KOPT-K1 (cell line): ENCODE results near the gene OTUB1.
"Not testable (repeated sequence)": the region's sequence is repeated elsewhere in the genome, so short reads cannot be mapped to it uniquely, and the experiment has no call there.

Experiments
- H3K27ac ChIP-seq: fragments of 200-600 bp; sonication (generic); 2 replicates; pipeline ENCODE4 v1.5.1; 2016; ENCODE audit warnings: antibody characterized with exemption, mild to moderate bottlenecking, low read depth, low read length; ENCODE audit not compliant: poor library complexity, severe bottlenecking
- H3K36me3 ChIP-seq: fragments of 200-600 bp; sonication (generic); 2 replicates; pipeline ENCODE4 v1.5.1; 2017; ENCODE audit warnings: antibody characterized with exemption, mild to moderate bottlenecking, low read length, moderate library complexity; ENCODE audit not compliant: insufficient read depth
- H3K9me3 ChIP-seq: fragments of 200-600 bp; sonication (generic); 2 replicates; pipeline ENCODE4 v1.5.1; 2017; ENCODE audit warnings: antibody characterized with exemption, low read length, mild to moderate bottlenecking; ENCODE audit not compliant: insufficient read depth, poor library complexity, severe bottlenecking

OTUB1 gene

GRCh38 chr11:64036087-64037026, 50.1 kb downstream of the OTUB1 start:
- Histone ChIP-seq H3K27ac (no peak overlapping the region), H3K9me3 (no peaks in the 10 kb centered on the region), H3K36me3 (no peaks in the 10 kb centered on the region)

GRCh38 chr11:64037027-64037634, 50.9 kb downstream of the OTUB1 start:
- H3K27ac ChIP-seq, result no peak overlapping the region
- H3K36me3 ChIP-seq, result no peaks in the 10 kb centered on the region
- H3K9me3 ChIP-seq, result no peaks in the 10 kb centered on the region

- Histone ChIP-seq H3K9me3 (no peaks in the 10 kb centered on the region), H3K27ac (no peak overlapping the region)
Measured at GRCh38 chr11:64038500-64038899, 52.3 kb downstream of the OTUB1 start.

GRCh38 chr11:64039012-64039665, 52.9 kb downstream of the OTUB1 start:
- H3K27ac ChIP-seq, result no peak overlapping the region
- H3K9me3 ChIP-seq, result no peaks in the 10 kb centered on the region
- no peaks in the 10 kb centered on the region for H3K36me3 ChIP-seq

More at GRCh38 chr11:64038500-64038899, 52.3 kb downstream of the OTUB1 start:
- no peaks in the 10 kb centered on the region for H3K36me3 ChIP-seq

- Histone ChIP-seq H3K9me3 (no peaks in the 10 kb centered on the region), H3K36me3 (no peaks in the 10 kb centered on the region), H3K27ac (no peak overlapping the region)
Measured at GRCh38 chr11:64040684-64041322, 54.6 kb downstream of the OTUB1 start.

GRCh38 chr11:64041846-64042245, 55.6 kb downstream of the OTUB1 start:
- Histone ChIP-seq H3K27ac (no peak overlapping the region), H3K36me3 (no peaks in the 10 kb centered on the region)

GRCh38 chr11:64042301-64042700, 56.1 kb downstream of the OTUB1 start:
- no peaks in the 10 kb centered on the region for H3K9me3 ChIP-seq
- H3K27ac ChIP-seq, result no peak overlapping the region
- H3K36me3 ChIP-seq, result no peaks in the 10 kb centered on the region

More at GRCh38 chr11:64041846-64042245, 55.6 kb downstream of the OTUB1 start:
- no peaks in the 10 kb centered on the region for H3K9me3 ChIP-seq

- Histone ChIP-seq H3K9me3 (no peaks in the 10 kb centered on the region), H3K27ac (no peak overlapping the region), H3K36me3 (no peaks in the 10 kb centered on the region)
Measured at GRCh38 chr11:64043545-64043944, 57.3 kb downstream of the OTUB1 start.

GRCh38 chr11:64044730-64045393, 58.6 kb downstream of the OTUB1 start:
- Histone ChIP-seq H3K27ac (no peak overlapping the region), H3K9me3 (no peaks in the 10 kb centered on the region), H3K36me3 (no peaks in the 10 kb centered on the region)

GRCh38 chr11:64045700-64046099, 59.5 kb downstream of the OTUB1 start:
- Histone ChIP-seq H3K27ac (no peak overlapping the region), H3K9me3 (no peaks in the 10 kb centered on the region), H3K36me3 (no peaks in the 10 kb centered on the region)

- not testable (repeated sequence) for H3K27ac ChIP-seq, H3K36me3 ChIP-seq, H3K9me3 ChIP-seq
Measured at GRCh38 chr11:64047373-64047772, 61.1 kb downstream of the OTUB1 start.
